OCI-LY7 (cell line): Measurements from ENCODE around the gene BLOC1S6. TPM values are rescaled to one million over a fixed set of nuclear protein-coding genes. Genes with fewer than 3 reads are reported as not detected.
A peak's percentile ranks its signal among the peaks of the same experiment; 100 is the strongest.

ENCODE experiments used
- BruUV-seq: library from RNA; stranded (reverse); fragments of 400-500 nt; replicated peaks from 2 replicates; lab custom pipeline; 2021; lab: Mats Ljungman, UMichigan
- CTCF ChIA-PET: fragments of 300-600 bp; sonication (Branson Sonifier 250); formaldehyde crosslinking; loops from one replicate; lab custom pipeline; 2022; ENCODE audit warnings: antibody characterized with exemption; ENCODE audit not compliant: unreplicated experiment; lab: Charles Lee
- POLR2A ChIA-PET: fragments of 300-600 bp; sonication (Branson Sonifier 250); formaldehyde crosslinking; loops from one replicate; lab custom pipeline; 2022; ENCODE audit warnings: antibody characterized with exemption; lab: Charles Lee
- DNase-seq: peaks from one replicate; pipeline ENCODE4 v3.0.0-alpha.2; 2015; ENCODE audit warnings: low spot score
- H2AFZ ChIP-seq: fragments of 200-600 bp; sonication (generic), shearing (Covaris generic); 2 replicates; pipeline ENCODE4 v1.6.1; 2014; ENCODE audit warnings: mild to moderate bottlenecking, antibody characterized with exemption, low read length, moderate library complexity
- H3K27ac ChIP-seq: fragments of 200-600 bp; sonication (generic); 2 replicates; pipeline ENCODE4 v1.5.1; 2014; ENCODE audit warnings: mixed run types, low read depth, mild to moderate bottlenecking, moderate library complexity, low read length, inconsistent platforms; ENCODE audit not compliant: poor library complexity, severe bottlenecking
- H3K36me3 ChIP-seq: fragments of 200-600 bp; sonication (generic); 2 replicates; pipeline ENCODE4 v1.6.1; 2014; ENCODE audit warnings: mild to moderate bottlenecking, antibody characterized with exemption, low read length, moderate library complexity, mixed read lengths; ENCODE audit not compliant: insufficient read depth
- H3K4me1 ChIP-seq: fragments of 200-600 bp; sonication (generic); 2 replicates; pipeline ENCODE4 v1.5.1; 2014; ENCODE audit warnings: mild to moderate bottlenecking, low read length; ENCODE audit not compliant: insufficient read depth, poor library complexity, severe bottlenecking
- H3K4me2 ChIP-seq: fragments of 200-600 bp; sonication (generic); 2 replicates; pipeline ENCODE4 v1.6.1; 2014; ENCODE audit warnings: mild to moderate bottlenecking, low read length
- H3K4me3 ChIP-seq: fragments of 200-600 bp; sonication (generic); 2 replicates; pipeline ENCODE4 v1.5.1; 2014; ENCODE audit warnings: mild to moderate bottlenecking, low read depth, low read length; ENCODE audit not compliant: poor library complexity, severe bottlenecking
- H3K79me2 ChIP-seq: fragments of 200-600 bp; sonication (generic); 2 replicates; pipeline ENCODE4 v1.6.1; 2016; ENCODE audit warnings: low read depth, mild to moderate bottlenecking, low read length, moderate library complexity, mixed read lengths; ENCODE audit not compliant: insufficient read depth
- H3K9me2 ChIP-seq: fragments of 200-600 bp; sonication (generic); 2 replicates; pipeline ENCODE4 v1.6.1; 2016; ENCODE audit warnings: mild to moderate bottlenecking, low read length, mixed read lengths; ENCODE audit not compliant: insufficient read depth
- H3K9me3 ChIP-seq: fragments of 200-600 bp; sonication (generic); 2 replicates; pipeline ENCODE4 v1.6.1; 2014; ENCODE audit warnings: mild to moderate bottlenecking, mixed run types, low read length, mixed read lengths
- H4K20me1 ChIP-seq: fragments of 200-600 bp; sonication (generic); 2 replicates; pipeline ENCODE4 v1.6.1; 2014; ENCODE audit warnings: mild to moderate bottlenecking, antibody characterized with exemption, low read length, moderate library complexity, mixed read lengths; ENCODE audit not compliant: insufficient read depth
- EZH2phosphoT487 ChIP-seq: fragments of 200-600 bp; sonication (generic); IDR thresholded peaks from 2 replicates; pipeline ENCODE4 v1.6.1; 2018; ENCODE audit warnings: low read depth, borderline replicate concordance, mild to moderate bottlenecking, mixed run types, antibody characterized with exemption, low read length, moderate library complexity, mixed read lengths
- intact Hi-C: fragments of 100-400 bp; cut with micrococcal nuclease; formaldehyde crosslinking; loops from one replicate; pipeline ENCODE4 v1.10.0; 2022; ENCODE audit not compliant: unreplicated experiment
- total RNA-seq, 2 experiments: library from RNA; depleted of rRNA in 1 of 2; stranded (reverse); fragments of >200 nt in 1 of 2; shearing (Covaris generic) in 1 of 2; gene quantifications; 2 replicates each; pipeline ENCODE4 v1.2.3, GENCODE V29; 2014 to 2022
- TF ChIP-seq, protein P1 (sequence below): fragments of 200-600 bp; sonication (generic); conservative IDR thresholded peaks from 2 replicates; pipeline ENCODE4 v1.5.1; 2014; ENCODE audit warnings: mild to moderate bottlenecking, antibody characterized with exemption, low read length, moderate library complexity, mixed read lengths

Gene BLOC1S6
- total RNA-seq, 2 experiments from 2014 or later = 50.2 to 79.0 TPM

- no peaks in the 10 kb centered on the region for H4K20me1 ChIP-seq
- H3K4me2 ChIP-seq = no peak overlapping the region
- BruUV-seq = no TSS peak
- peaks cover 21% of the 10 kb centered on the region for H3K4me1 ChIP-seq
- intact Hi-C loops = no loop called here
- no peaks in the 10 kb centered on the region for H3K9me2 ChIP-seq
- H3K79me2 ChIP-seq = no peaks in the 10 kb centered on the region
- ChIA-PET CTCF (no interaction called here), POLR2A (interaction anchor here (0.8 kb wide), 1 partner anchor 9 kb away, joined by 3 read pairs; no protein-coding TSS in a partner anchor)
- no peak for TF ChIP-seq EZH2phosphoT487
- TF ChIP-seq, protein P1, sequence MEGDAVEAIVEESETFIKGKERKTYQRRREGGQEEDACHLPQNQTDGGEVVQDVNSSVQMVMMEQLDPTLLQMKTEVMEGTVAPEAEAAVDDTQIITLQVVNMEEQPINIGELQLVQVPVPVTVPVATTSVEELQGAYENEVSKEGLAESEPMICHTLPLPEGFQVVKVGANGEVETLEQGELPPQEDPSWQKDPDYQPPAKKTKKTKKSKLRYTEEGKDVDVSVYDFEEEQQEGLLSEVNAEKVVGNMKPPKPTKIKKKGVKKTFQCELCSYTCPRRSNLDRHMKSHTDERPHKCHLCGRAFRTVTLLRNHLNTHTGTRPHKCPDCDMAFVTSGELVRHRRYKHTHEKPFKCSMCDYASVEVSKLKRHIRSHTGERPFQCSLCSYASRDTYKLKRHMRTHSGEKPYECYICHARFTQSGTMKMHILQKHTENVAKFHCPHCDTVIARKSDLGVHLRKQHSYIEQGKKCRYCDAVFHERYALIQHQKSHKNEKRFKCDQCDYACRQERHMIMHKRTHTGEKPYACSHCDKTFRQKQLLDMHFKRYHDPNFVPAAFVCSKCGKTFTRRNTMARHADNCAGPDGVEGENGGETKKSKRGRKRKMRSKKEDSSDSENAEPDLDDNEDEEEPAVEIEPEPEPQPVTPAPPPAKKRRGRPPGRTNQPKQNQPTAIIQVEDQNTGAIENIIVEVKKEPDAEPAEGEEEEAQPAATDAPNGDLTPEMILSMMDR = no peak
- H2AFZ ChIP-seq = no peak overlapping the region
- no peaks in the 10 kb centered on the region for H3K9me3 ChIP-seq
- no peak overlapping the region for H3K27ac ChIP-seq
- no peak for DNase-seq
- no peaks in the 10 kb centered on the region for H3K36me3 ChIP-seq
- no peak overlapping the region for H3K4me3 ChIP-seq
These were observed 46.6 kb upstream of the BLOC1S6 start for GRCh38 chr15:45540531-45540930.

GRCh38 chr15:45543051-45543450 is 44.1 kb upstream of the BLOC1S6 start:
- no peaks in the 10 kb centered on the region for H4K20me1 ChIP-seq

More at GRCh38 chr15:45543051-45543450, 44.1 kb upstream of the BLOC1S6 start:
- H3K9me2 ChIP-seq = no peaks in the 10 kb centered on the region
- H3K9me3 ChIP-seq = no peaks in the 10 kb centered on the region
- BruUV-seq = no TSS peak
- no peaks in the 10 kb centered on the region for H3K79me2 ChIP-seq
- no peak overlapping the region for H3K27ac ChIP-seq
- H3K4me1 ChIP-seq = peaks cover 29% of the 10 kb centered on the region
- H3K4me2 ChIP-seq = no peak overlapping the region
- peak overlapping the region; percentile 79 for H2AFZ ChIP-seq
- TF ChIP-seq, protein P1 = no peak
- TF ChIP-seq EZH2phosphoT487 = no peak
- no peak for DNase-seq
- no peaks in the 10 kb centered on the region for H3K36me3 ChIP-seq
- no peak overlapping the region for H3K4me3 ChIP-seq
- CTCF ChIA-PET = no interaction called here
- POLR2A ChIA-PET = no interaction called here
- intact Hi-C loops = no loop called here
